ENCODE data around the gene NCAPG2.

- no peak for TF ChIP-seq CTCF (IDR thresholded peaks at IDR 0.05; ENCODE audit: poor library complexity, severe bottlenecking)
- TF ChIP-seq POLR2AphosphoS5 (IDR thresholded peaks at IDR 0.05): no peak
- no peak for TF ChIP-seq EP300 (conservative IDR thresholded peaks at IDR 0.05; ENCODE audit: poor library complexity, severe bottlenecking)
- no peak for TF ChIP-seq RAD21 (conservative IDR thresholded peaks at IDR 0.05)
- no peak for TF ChIP-seq MXI1 (conservative IDR thresholded peaks at IDR 0.05; ENCODE audit: poor library complexity, severe bottlenecking)
- no peak for TF ChIP-seq REST (IDR thresholded peaks at IDR 0.05; ENCODE audit: borderline replicate concordance)
- TF ChIP-seq TAF1 (IDR thresholded peaks at IDR 0.05; ENCODE audit: low read depth): no peak
Measured at GRCh38 chr7:158666401-158666800, 38.2 kb downstream of the NCAPG2 start.
